Measurements from ENCODE around the gene DUOXA2.

The DUOXA2 gene

GRCh38 chr15:45120081-45120972 lies 6.2 kb downstream of the DUOXA2 start:
- no peaks in the 10 kb centered on the region for H3K27me3 ChIP-seq (ENCODE audit: insufficient read depth, low read length)

GRCh38 chr15:45121020-45121419 lies 6.9 kb downstream of the DUOXA2 start:
- no peaks in the 10 kb centered on the region for H3K4me1 ChIP-seq (ENCODE audit: insufficient read depth, low read length, severe bottlenecking)
- no peak overlapping the region for H3K4me2 ChIP-seq (ENCODE audit: low read length)
- no peaks in the 10 kb centered on the region for H3K36me3 ChIP-seq (ENCODE audit: insufficient read depth, low read length)
- TF ChIP-seq CTCF (IDR thresholded peaks at IDR 0.05; ENCODE audit: low read length) (no peak), EZH2 (IDR thresholded peaks at IDR 0.05; ENCODE audit: borderline replicate concordance, low read length) (no peak)
- H3F3A ChIP-seq (ENCODE audit: insufficient read depth, low read length), result no peaks in the 10 kb centered on the region
- H2AFZ ChIP-seq (ENCODE audit: low read length), result no peak overlapping the region
- no peaks in the 10 kb centered on the region for H4K20me1 ChIP-seq (ENCODE audit: insufficient read depth, low read length)
- H3K9me2 ChIP-seq (ENCODE audit: low read depth, low read length), result no peaks in the 10 kb centered on the region
- H3K4me3 ChIP-seq (ENCODE audit: low read depth, low read length, poor library complexity, severe bottlenecking), result no peak overlapping the region
- H3K27ac ChIP-seq (ENCODE audit: low read depth, low read length, poor library complexity, severe bottlenecking), result no peak overlapping the region
- H3K27me3 ChIP-seq (ENCODE audit: insufficient read depth, low read length), result no peaks in the 10 kb centered on the region
- H3K79me2 ChIP-seq (ENCODE audit: insufficient read depth, low read length), result no peaks in the 10 kb centered on the region
- H3K9ac ChIP-seq (ENCODE audit: low read length), result no peak overlapping the region
- H3K9me3 ChIP-seq (ENCODE audit: low read length), result no peaks in the 10 kb centered on the region

More at GRCh38 chr15:45120081-45120972, 6.2 kb downstream of the DUOXA2 start:
- Histone ChIP-seq H3K9ac (ENCODE audit: low read length) (no peak overlapping the region), H2AFZ (ENCODE audit: low read length) (no peak overlapping the region), H4K20me1 (ENCODE audit: insufficient read depth, low read length) (no peaks in the 10 kb centered on the region), H3K27ac (ENCODE audit: low read depth, low read length, poor library complexity, severe bottlenecking) (no peak overlapping the region), H3K9me2 (ENCODE audit: low read depth, low read length) (no peaks in the 10 kb centered on the region), H3K9me3 (ENCODE audit: low read length) (no peaks in the 10 kb centered on the region), H3K4me3 (ENCODE audit: low read depth, low read length, poor library complexity, severe bottlenecking) (no peak overlapping the region), H3K79me2 (ENCODE audit: insufficient read depth, low read length) (no peaks in the 10 kb centered on the region), H3K4me1 (ENCODE audit: insufficient read depth, low read length, severe bottlenecking) (no peaks in the 10 kb centered on the region), H3K4me2 (ENCODE audit: low read length) (no peak overlapping the region), H3F3A (ENCODE audit: insufficient read depth, low read length) (no peaks in the 10 kb centered on the region), H3K36me3 (ENCODE audit: insufficient read depth, low read length) (no peaks in the 10 kb centered on the region)
- TF ChIP-seq EZH2 (IDR thresholded peaks at IDR 0.05; ENCODE audit: borderline replicate concordance, low read length) (no peak), CTCF (IDR thresholded peaks at IDR 0.05; ENCODE audit: low read length) (no peak)

- H2AFZ ChIP-seq (ENCODE audit: low read length), result no peak overlapping the region
- no peak overlapping the region for H3K27ac ChIP-seq (ENCODE audit: low read depth, low read length, poor library complexity, severe bottlenecking)
- TF ChIP-seq EZH2 (IDR thresholded peaks at IDR 0.05; ENCODE audit: borderline replicate concordance, low read length) (no peak), CTCF (IDR thresholded peaks at IDR 0.05; ENCODE audit: low read length) (no peak)
- no peaks in the 10 kb centered on the region for H4K20me1 ChIP-seq (ENCODE audit: insufficient read depth, low read length)
- H3K36me3 ChIP-seq (ENCODE audit: insufficient read depth, low read length), result no peaks in the 10 kb centered on the region
- no peak overlapping the region for H3K4me2 ChIP-seq (ENCODE audit: low read length)
- no peaks in the 10 kb centered on the region for H3K27me3 ChIP-seq (ENCODE audit: insufficient read depth, low read length)
- no peak overlapping the region for H3K9ac ChIP-seq (ENCODE audit: low read length)
- no peaks in the 10 kb centered on the region for H3F3A ChIP-seq (ENCODE audit: insufficient read depth, low read length)
- no peaks in the 10 kb centered on the region for H3K4me1 ChIP-seq (ENCODE audit: insufficient read depth, low read length, severe bottlenecking)
- H3K79me2 ChIP-seq (ENCODE audit: insufficient read depth, low read length), result no peaks in the 10 kb centered on the region
- H3K9me3 ChIP-seq (ENCODE audit: low read length), result no peaks in the 10 kb centered on the region
- no peak overlapping the region for H3K4me3 ChIP-seq (ENCODE audit: low read depth, low read length, poor library complexity, severe bottlenecking)
- H3K9me2 ChIP-seq (ENCODE audit: low read depth, low read length), result no peaks in the 10 kb centered on the region
Observed at GRCh38 chr15:45121706-45122417, 7.7 kb downstream of the DUOXA2 start.

Measured in OCI-LY1 (cell line).